OCI-LY1 (cell line): ENCODE results near the gene PRKCZ.

Source experiments
- H2AFZ ChIP-seq: fragments of 200-600 bp; sonication (generic), shearing (Covaris generic); 2 replicates; pipeline ENCODE4 v1.6.0; 2014; ENCODE audit warnings: antibody characterized with exemption, mild to moderate bottlenecking, low read length
- H3F3A ChIP-seq: fragments of 200-600 bp; sonication (generic), shearing (Covaris generic); 2 replicates; pipeline ENCODE4 v1.6.0; 2014; ENCODE audit warnings: mild to moderate bottlenecking, antibody characterized with exemption, low read length, moderate library complexity; ENCODE audit not compliant: insufficient read depth
- H3K27ac ChIP-seq: fragments of 200-600 bp; sonication (generic); 2 replicates; pipeline ENCODE4 v1.5.1; 2014; ENCODE audit warnings: low read length, mixed run types, mild to moderate bottlenecking, low read depth; ENCODE audit not compliant: poor library complexity, severe bottlenecking
- H3K27me3 ChIP-seq: fragments of 200-600 bp; sonication (generic); 2 replicates; pipeline ENCODE4 v1.6.0; 2014; ENCODE audit warnings: antibody characterized with exemption, mild to moderate bottlenecking, low read length, moderate library complexity; ENCODE audit not compliant: insufficient read depth
- H3K36me3 ChIP-seq: fragments of 200-600 bp; sonication (generic); 2 replicates; pipeline ENCODE4 v1.6.1; 2014; ENCODE audit warnings: mild to moderate bottlenecking, antibody characterized with exemption, low read length, moderate library complexity, mixed read lengths; ENCODE audit not compliant: insufficient read depth
- H3K4me1 ChIP-seq: fragments of 200-600 bp; sonication (generic); 2 replicates; pipeline ENCODE4 v1.5.1; 2014; ENCODE audit warnings: mild to moderate bottlenecking, low read length, moderate library complexity; ENCODE audit not compliant: insufficient read depth, severe bottlenecking
- H3K4me2 ChIP-seq: fragments of 200-600 bp; sonication (generic), shearing (Covaris generic); 2 replicates; pipeline ENCODE4 v1.6.1; 2014; ENCODE audit warnings: low read length
- H3K4me3 ChIP-seq: fragments of 200-600 bp; sonication (generic); 2 replicates; pipeline ENCODE4 v1.5.1; 2014; ENCODE audit warnings: low read length, low read depth, mild to moderate bottlenecking, mixed read lengths; ENCODE audit not compliant: poor library complexity, severe bottlenecking
- H3K79me2 ChIP-seq: fragments of 200-600 bp; shearing (Covaris generic); 2 replicates; pipeline ENCODE4 v1.6.1; 2016; ENCODE audit warnings: mixed run types, low read length, mixed read lengths; ENCODE audit not compliant: insufficient read depth
- H3K9ac ChIP-seq: fragments of 200-600 bp; sonication (generic), shearing (Covaris generic); 2 replicates; pipeline ENCODE4 v1.6.1; 2014; ENCODE audit warnings: mild to moderate bottlenecking, low read length, mixed read lengths
- H3K9me2 ChIP-seq: fragments of 200-600 bp; sonication (generic), shearing (Covaris generic); 2 replicates; pipeline ENCODE4 v1.6.1; 2014; ENCODE audit warnings: low read depth, mild to moderate bottlenecking, low read length, mixed read lengths
- H3K9me3 ChIP-seq: fragments of 200-600 bp; shearing (Covaris generic); 2 replicates; pipeline ENCODE4 v1.6.1; 2014; ENCODE audit warnings: low read length, mixed read lengths
- H4K20me1 ChIP-seq: fragments of 200-600 bp; sonication (generic), shearing (Covaris generic); 2 replicates; pipeline ENCODE4 v1.6.0; 2016; ENCODE audit warnings: mild to moderate bottlenecking, low read length; ENCODE audit not compliant: insufficient read depth
- CTCF ChIP-seq: fragments of 200-600 bp; sonication (generic), shearing (Covaris generic); IDR thresholded peaks from 2 replicates; pipeline ENCODE4 v1.5.1; 2017; ENCODE audit warnings: mild to moderate bottlenecking, antibody characterized with exemption, low read length, moderate library complexity, mixed read lengths
- EZH2 ChIP-seq: fragments of 200-600 bp; sonication (generic), shearing (Covaris generic); IDR thresholded peaks from 2 replicates; pipeline ENCODE4 v1.8.0; 2017; ENCODE audit warnings: borderline replicate concordance, mixed run types, mild to moderate bottlenecking, antibody characterized with exemption, low read length, moderate library complexity, mixed read lengths

PRKCZ gene

GRCh38 chr1:2055911-2056575 lies 5.8 kb downstream of the PRKCZ start:
- no peak for TF ChIP-seq EZH2
- TF ChIP-seq CTCF = peak; percentile 11; the same call in 1 of the 2 replicates
- no peak overlapping the region for H3K27ac ChIP-seq
- H3F3A ChIP-seq = no peaks in the 10 kb centered on the region
- H3K9ac ChIP-seq = no peak overlapping the region
- H3K79me2 ChIP-seq = no peaks in the 10 kb centered on the region
- H3K36me3 ChIP-seq = no peaks in the 10 kb centered on the region
- H3K4me1 ChIP-seq = peaks cover 4% of the 10 kb centered on the region
- H2AFZ ChIP-seq = no peak overlapping the region
- H3K9me3 ChIP-seq = no peaks in the 10 kb centered on the region
- H4K20me1 ChIP-seq = no peaks in the 10 kb centered on the region
- no peak overlapping the region for H3K4me3 ChIP-seq
- no peaks in the 10 kb centered on the region for H3K9me2 ChIP-seq
- peaks cover 4% of the 10 kb centered on the region for H3K27me3 ChIP-seq
- H3K4me2 ChIP-seq = no peak overlapping the region

GRCh38 chr1:2056955-2057590 lies 6.9 kb downstream of the PRKCZ start:
- Histone ChIP-seq H4K20me1 (no peaks in the 10 kb centered on the region), H3K27ac (no peak overlapping the region), H2AFZ (no peak overlapping the region), H3K36me3 (no peaks in the 10 kb centered on the region), H3K9ac (no peak overlapping the region), H3K79me2 (no peaks in the 10 kb centered on the region), H3F3A (no peaks in the 10 kb centered on the region), H3K4me1 (no peaks in the 10 kb centered on the region), H3K9me3 (no peaks in the 10 kb centered on the region), H3K4me2 (no peak overlapping the region), H3K4me3 (no peak overlapping the region), H3K27me3 (no peaks in the 10 kb centered on the region), H3K9me2 (no peaks in the 10 kb centered on the region)
- TF ChIP-seq EZH2 (no peak), CTCF (no peak)

GRCh38 chr1:2059290-2059953 lies 9.2 kb downstream of the PRKCZ start:
- Histone ChIP-seq H3K4me1 (no peaks in the 10 kb centered on the region), H2AFZ (no peak overlapping the region), H3K36me3 (no peaks in the 10 kb centered on the region; the same call in 1 of the 2 replicates), H3K9ac (no peak overlapping the region), H3K9me3 (peaks cover under 1% of the 10 kb centered on the region), H3K27me3 (no peaks in the 10 kb centered on the region), H3K9me2 (no peaks in the 10 kb centered on the region), H4K20me1 (no peaks in the 10 kb centered on the region), H3K27ac (no peak overlapping the region), H3K4me3 (no peak overlapping the region), H3F3A (no peaks in the 10 kb centered on the region), H3K79me2 (no peaks in the 10 kb centered on the region), H3K4me2 (no peak overlapping the region)
- TF ChIP-seq CTCF (no peak), EZH2 (no peak)
